Natural killer cell (primary cell): ENCODE measurements around the gene RPP38. TPM values are rescaled to one million over a fixed set of nuclear protein-coding genes. Genes with fewer than 3 reads are reported as not detected.

Experiments used
- ATAC-seq, 3 donors: fragments of 150-1000 bp in 2 of 3; fragments of 200-7000 bp in 1 of 3; cut with Tn5 transposase; 1 replicate in 1 of 3; 2 replicates in 2 of 3; pipeline ENCODE4 v1.10.0; 2021; ENCODE audit warnings: mild to moderate bottlenecking in 2 of 3, moderate library complexity in 2 of 3
- DNase-seq, 2 donors: peaks; one replicate each; pipeline versions ENCODE4 v3.0.0 to v3.0.0-alpha.2; 2013 to 2021; ENCODE audit warnings: mixed read lengths in 1 of 2
- H3K27ac ChIP-seq: one replicate; pipeline ENCODE4 v1.5.1; 2013; ENCODE audit warnings: mild to moderate bottlenecking, low read length
- H3K27me3 ChIP-seq: one replicate; pipeline ENCODE4 v1.6.1; 2013; ENCODE audit warnings: low read length; ENCODE audit not compliant: control insufficient read depth, insufficient read depth
- H3K36me3 ChIP-seq: one replicate; pipeline ENCODE4 v1.6.1; 2013; ENCODE audit warnings: low read length; ENCODE audit not compliant: control insufficient read depth, insufficient read depth
- H3K4me1 ChIP-seq: one replicate; pipeline ENCODE4 v1.6.1; 2013; ENCODE audit warnings: low read length; ENCODE audit not compliant: control insufficient read depth, insufficient read depth
- H3K4me3 ChIP-seq: one replicate; pipeline ENCODE4 v1.5.1; 2013; ENCODE audit warnings: low read length
- H3K9me3 ChIP-seq: one replicate; pipeline ENCODE4 v1.6.1; 2013; ENCODE audit warnings: low read length; ENCODE audit not compliant: control insufficient read depth, insufficient read depth
- H3K27ac Mint-ChIP-seq, 2 donors: one replicate each; pipeline ENCODE4 v1.8.0; 2022; ENCODE audit warnings: mild to moderate bottlenecking in 2 of 2, mixed read lengths in 2 of 2, moderate library complexity in 1 of 2
- H3K27me3 Mint-ChIP-seq, 2 donors: one replicate each; pipeline ENCODE4 v1.8.0; 2022; ENCODE audit warnings: low read depth in 2 of 2, mixed read lengths in 2 of 2
- H3K36me3 Mint-ChIP-seq: one replicate; pipeline ENCODE4 v1.8.0; 2022; ENCODE audit warnings: mixed read lengths
- H3K4me1 Mint-ChIP-seq, 2 donors: one replicate each; pipeline ENCODE4 v1.8.0; 2022; ENCODE audit warnings: mixed read lengths in 2 of 2
- H3K4me3 Mint-ChIP-seq: one replicate; pipeline ENCODE4 v1.8.0; 2022; ENCODE audit warnings: mild to moderate bottlenecking, moderate library complexity, mixed read lengths
- H3K9me3 Mint-ChIP-seq, 2 donors: one replicate each; pipeline ENCODE4 v1.8.0; 2022; ENCODE audit warnings: mixed read lengths in 2 of 2
- CTCF ChIP-seq: fragments of 200-600 bp; IDR thresholded peaks from one replicate; pipeline ENCODE4 v1.8.0; 2022; ENCODE audit warnings: antibody characterized with exemption
- WGBS: methylation state at CpG from one replicate; pipeline ENCODE4 v1.1.7; 2013; ENCODE audit warnings: missing lambda C conversion rate; ENCODE audit not compliant: insufficient coverage; 5-methylcytosine and 5-hydroxymethylcytosine counted together
- intact Hi-C: fragments of 100-400 bp; cut with micrococcal nuclease; formaldehyde crosslinking; loops from one replicate; pipeline ENCODE4 v1.14.2; 2022
- total RNA-seq, 4 donors: library from RNA; stranded (reverse); fragments of 120-200 nt in 1 of 4; gene quantifications; one replicate each; pipeline versions ENCODE4 v1.2.3 to v1.2.4, GENCODE V29; 2013 to 2022

Gene RPP38
- total RNA-seq, 3 donors from 2014 or later (not counting 1 experiment from before 2014, with no cell fraction given), result 7.5 to 12.7 (median 8.4) TPM

DNA sequence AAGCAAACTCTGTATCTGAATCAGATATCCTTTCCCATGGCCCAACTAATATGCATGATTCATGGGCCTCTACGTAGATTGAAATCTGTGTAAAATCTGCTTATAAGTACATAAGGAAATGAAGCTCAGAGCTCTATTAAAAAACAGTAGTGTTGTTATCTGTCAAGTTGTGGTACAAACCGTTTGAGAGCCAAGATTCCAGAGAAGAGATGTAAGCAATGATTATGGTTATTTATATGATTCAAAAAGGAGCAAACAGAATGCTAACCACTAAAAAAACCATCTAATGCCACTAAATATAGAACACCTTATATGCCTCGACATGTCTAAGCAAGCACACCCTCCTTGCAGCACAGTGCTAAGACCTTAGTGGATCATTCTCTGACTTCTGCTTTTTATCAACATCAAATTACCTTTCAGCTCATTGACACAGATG lies 26.6 kb downstream of the RPP38 start:
- Histone ChIP-seq H3K4me1 (no peaks in the 10 kb centered on the region), H3K27me3 (no peaks in the 10 kb centered on the region), H3K9me3 (no peaks in the 10 kb centered on the region), H3K36me3 (peaks cover 36% of the 10 kb centered on the region), H3K27ac (no peak overlapping the region), H3K4me3 (no peak overlapping the region)
- Mint-ChIP-seq H3K4me1 (no peaks in the 10 kb centered on the region), H3K9me3 (no peaks in the 10 kb centered on the region), H3K27ac (peak overlapping the region in 1 of 2 donors; percentile 35), H3K27me3 (no peaks in the 10 kb centered on the region), H3K36me3 (peaks cover 7% of the 10 kb centered on the region), H3K4me3 (no peak overlapping the region)
- intact Hi-C loops, result no loop called here
- 72% methylated on average over 3 of the region's 3 CpGs for WGBS
- DNase-seq (no peak), ATAC-seq (no peak)
- no peak for TF ChIP-seq CTCF

DNA sequence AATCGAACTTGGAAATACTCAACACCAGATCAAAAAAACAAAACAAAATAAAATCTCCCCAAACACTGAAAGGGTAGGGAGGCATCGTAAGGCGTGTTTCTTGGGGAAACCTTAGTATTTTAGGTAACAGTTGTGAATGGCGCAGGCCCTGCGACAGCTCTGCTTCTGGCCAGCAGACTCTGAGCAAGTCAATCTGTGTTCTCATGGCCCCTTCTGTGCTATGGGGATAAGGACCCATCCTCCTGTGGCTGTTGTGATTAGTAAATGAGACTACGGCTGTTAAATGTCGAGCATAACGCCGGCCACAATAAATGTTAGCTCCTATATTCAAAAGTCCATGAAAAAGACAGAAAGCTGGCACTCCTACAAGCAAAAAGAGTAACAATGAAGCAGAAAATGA lies 27.0 kb downstream of the RPP38 start:
- H3K27me3 ChIP-seq, result no peaks in the 10 kb centered on the region
- no peak overlapping the region for H3K4me3 Mint-ChIP-seq
- H3K36me3 ChIP-seq, result peaks cover 32% of the 10 kb centered on the region
- no peak overlapping the region for H3K4me3 ChIP-seq
- no peaks in the 10 kb centered on the region for H3K27me3 Mint-ChIP-seq
- TF ChIP-seq CTCF, result no peak
- no peaks in the 10 kb centered on the region for H3K4me1 Mint-ChIP-seq
- intact Hi-C loops, result no loop called here
- H3K27ac Mint-ChIP-seq, result peak overlapping the region in 1 of 2 donors; percentile 35
- no peak overlapping the region for H3K27ac ChIP-seq
- ATAC-seq, result no peak
- no peak for DNase-seq
- H3K36me3 Mint-ChIP-seq, result peaks cover 7% of the 10 kb centered on the region
- no peaks in the 10 kb centered on the region for H3K4me1 ChIP-seq
- 96% methylated on average over 9 of the region's 9 CpGs for WGBS
- no peaks in the 10 kb centered on the region for H3K9me3 Mint-ChIP-seq
- H3K9me3 ChIP-seq, result no peaks in the 10 kb centered on the region

DNA sequence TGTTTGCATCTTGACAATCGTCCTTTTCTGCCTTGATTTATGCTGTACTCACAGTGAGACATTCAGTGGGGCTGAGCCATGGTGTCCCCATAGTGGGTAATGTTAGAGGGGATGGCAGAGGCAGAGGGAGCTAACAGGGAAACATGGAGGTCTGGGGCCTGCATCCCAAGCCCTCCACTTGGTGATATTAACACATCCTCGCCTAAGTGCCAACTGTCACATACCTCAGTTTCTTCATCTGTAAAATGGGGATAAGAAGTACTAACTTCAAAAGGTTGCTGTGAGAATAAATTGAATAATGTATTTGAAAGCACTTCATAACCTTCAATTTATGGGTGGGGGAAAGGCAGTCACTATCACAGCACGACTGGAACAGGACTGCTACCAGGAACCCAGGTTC lies 27.8 kb downstream of the RPP38 start:
- ATAC-seq (no peak), DNase-seq (no peak)
- H3K27me3 Mint-ChIP-seq, result no peaks in the 10 kb centered on the region
- H3K9me3 Mint-ChIP-seq, result no peaks in the 10 kb centered on the region
- no peaks in the 10 kb centered on the region for H3K27me3 ChIP-seq
- TF ChIP-seq CTCF, result no peak
- H3K36me3 ChIP-seq, result peaks cover 31% of the 10 kb centered on the region
- peaks cover 7% of the 10 kb centered on the region for H3K36me3 Mint-ChIP-seq
- WGBS, result 96% methylated on average over 2 of the region's 3 CpGs
- H3K9me3 ChIP-seq, result no peaks in the 10 kb centered on the region
- no peak overlapping the region for H3K27ac ChIP-seq
- no peak overlapping the region for H3K4me3 Mint-ChIP-seq
- H3K4me1 Mint-ChIP-seq, result no peaks in the 10 kb centered on the region
- H3K27ac Mint-ChIP-seq, result no peak overlapping the region
- no peaks in the 10 kb centered on the region for H3K4me1 ChIP-seq
- intact Hi-C loops, result no loop called here
- H3K4me3 ChIP-seq, result no peak overlapping the region

DNA sequence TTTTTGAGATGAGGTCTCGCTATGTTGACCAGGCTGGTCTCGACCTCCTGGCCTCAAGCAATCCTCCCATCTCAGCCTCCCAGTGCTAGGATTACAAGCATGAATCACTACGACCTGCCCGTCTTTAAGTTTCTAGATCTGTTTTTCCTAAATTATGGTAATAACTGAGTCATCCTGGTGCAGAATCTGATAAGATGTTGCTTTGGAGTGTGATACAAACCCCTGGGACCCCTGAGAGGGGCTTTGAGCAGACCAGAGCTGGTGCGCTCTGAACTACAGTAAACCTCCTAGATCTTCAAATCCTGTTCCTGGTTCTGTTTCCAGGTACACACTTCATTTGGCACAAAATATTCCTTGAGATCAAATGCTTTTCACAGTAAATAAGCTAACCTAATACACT lies 34.2 kb downstream of the RPP38 start:
- Histone ChIP-seq H3K27ac (no peak overlapping the region), H3K9me3 (no peaks in the 10 kb centered on the region), H3K4me3 (no peak overlapping the region), H3K36me3 (peaks cover 56% of the 10 kb centered on the region), H3K27me3 (no peaks in the 10 kb centered on the region), H3K4me1 (no peaks in the 10 kb centered on the region)
- peak overlapping the region in 1 of 2 donors; percentile 34 for H3K27ac Mint-ChIP-seq
- H3K36me3 Mint-ChIP-seq, result peaks cover 26% of the 10 kb centered on the region
- intact Hi-C loops, result no loop called here
- ATAC-seq (no peak), DNase-seq (no peak)
- no peak overlapping the region for H3K4me3 Mint-ChIP-seq
- no peaks in the 10 kb centered on the region for H3K4me1 Mint-ChIP-seq
- no peak for TF ChIP-seq CTCF
- H3K9me3 Mint-ChIP-seq, result no peaks in the 10 kb centered on the region
- no peaks in the 10 kb centered on the region for H3K27me3 Mint-ChIP-seq
- WGBS, result 100% methylated on average over 3 of the region's 5 CpGs
